Activated naive CD4-positive, alpha-beta T cell treated with anti-CD3 and anti-CD28 coated beads, Interleukin-2, amount 50 U/mL, for 72 hours (primary cell): ENCODE data around the gene SP140. TPM values are rescaled to one million over a fixed set of nuclear protein-coding genes. Genes with fewer than 3 reads are reported as not detected.
"Not testable (repeated sequence)": the region's sequence is repeated elsewhere in the genome, so short reads cannot be mapped to it uniquely, and the experiment has no call there.

Experiments
- ATAC-seq, 2 donors: fragments of 150-1000 bp; cut with Tn5 transposase; 2 replicates each; pipeline ENCODE4 v1.10.0; 2021; ENCODE audit warnings: mild to moderate bottlenecking in 2 of 2, moderate library complexity in 2 of 2
- DNase-seq, 2 donors: peaks; one replicate each; pipeline ENCODE4 v3.0.0; 2021 to 2022; ENCODE audit warnings: low spot score in 2 of 2
- H3K27ac Mint-ChIP-seq, 2 donors: one replicate each; pipeline ENCODE4 v1.8.0; 2022; ENCODE audit warnings: mild to moderate bottlenecking in 2 of 2, mixed read lengths in 2 of 2
- H3K36me3 Mint-ChIP-seq, 2 donors: one replicate each; pipeline ENCODE4 v1.8.0; 2022; ENCODE audit warnings: mixed read lengths in 2 of 2
- H3K9me3 Mint-ChIP-seq, 2 donors: one replicate each; pipeline ENCODE4 v1.8.0; 2022; ENCODE audit warnings: mixed read lengths in 2 of 2
- total RNA-seq, 2 donors: library from RNA; stranded (reverse); gene quantifications; one replicate each; pipeline ENCODE4 v1.2.3, GENCODE V29; 2022

Gene SP140
- total RNA-seq, 2 donors from 2014 or later: 75.8 to 77.7 TPM

DNA sequence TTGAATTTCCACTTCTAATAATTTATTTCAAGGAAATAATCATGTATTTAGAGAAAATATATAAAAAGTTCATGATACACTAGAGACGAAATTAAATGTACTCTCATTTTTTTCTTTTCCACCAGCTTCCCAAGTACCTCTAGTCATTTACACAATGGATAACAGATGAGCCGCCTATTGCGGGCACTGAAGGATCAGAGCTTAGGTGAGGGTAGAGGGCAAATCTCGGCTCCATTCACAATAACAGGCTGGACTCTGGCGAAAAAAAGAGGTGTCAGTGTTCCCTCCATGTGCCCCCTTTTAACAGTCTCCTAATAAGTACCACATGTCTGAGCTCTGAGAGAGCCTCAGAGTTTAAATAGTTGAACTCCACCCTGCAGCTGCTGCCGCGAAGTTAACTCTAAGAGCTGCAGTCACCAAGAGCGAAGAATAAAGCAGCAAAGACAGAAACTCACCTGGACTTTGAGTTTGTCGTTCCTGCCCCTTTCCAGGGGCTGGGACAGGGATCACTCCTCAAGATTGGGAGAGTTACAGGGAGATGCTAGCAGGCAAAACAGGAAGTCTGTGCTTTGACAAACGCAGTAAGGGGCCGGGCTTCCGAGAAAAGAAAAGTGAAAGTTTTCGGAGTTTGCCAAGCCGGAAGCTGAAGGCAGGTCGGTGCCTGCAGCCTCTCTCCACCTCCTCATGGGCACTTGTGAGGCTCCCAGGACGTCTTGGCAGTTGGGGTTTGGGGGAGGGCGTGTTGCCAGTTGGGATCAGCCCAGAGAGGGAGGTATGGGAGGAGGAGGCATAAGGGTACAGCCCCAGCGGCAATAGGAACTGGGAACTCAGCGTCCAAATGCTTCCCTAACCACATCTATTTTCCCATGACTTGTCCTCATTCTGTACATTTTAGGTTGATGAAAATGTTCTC is 5.9 kb upstream of the SP140 start, which contains the start of gene SP110:
SP110 (minus strand) TSS at position 566 of the 913 bp plus-strand sequence. CDS start 3,057 bp downstream, outside the sequence.
- peaks cover 28 to 49% of the 10 kb centered on the region in 2 donors for H3K36me3 Mint-ChIP-seq

DNA sequence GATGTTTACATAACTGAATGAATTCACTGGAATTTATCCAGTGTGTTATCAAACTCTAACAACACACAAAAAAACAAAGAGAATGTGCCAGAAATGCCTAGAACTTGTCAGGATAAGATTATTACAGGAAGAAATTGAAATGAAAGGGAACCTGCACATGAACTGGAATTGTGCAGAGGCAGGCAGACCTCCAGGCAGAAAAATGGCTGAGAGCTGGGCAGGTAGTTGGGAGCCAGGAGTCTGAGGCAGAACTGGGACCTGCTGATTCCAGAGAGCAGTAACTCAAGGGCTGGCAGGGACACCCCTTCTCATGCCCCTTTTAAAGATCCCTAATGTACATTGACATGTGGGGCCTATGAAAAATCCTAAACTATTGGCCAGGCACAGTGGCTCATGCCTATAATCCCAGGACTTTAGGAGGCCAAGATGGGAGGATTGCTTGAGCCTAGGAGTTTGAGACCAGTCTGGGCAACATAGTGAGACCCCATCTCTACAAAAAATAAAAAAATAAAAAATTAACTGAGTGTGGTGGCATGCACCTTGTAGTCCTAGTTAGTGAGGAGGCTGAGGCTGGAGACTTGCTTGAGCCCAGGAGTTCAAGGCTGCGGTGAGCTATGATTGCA is 5.1 kb upstream of the SP140 start:
- DNase-seq (no peak), ATAC-seq (no peak)
- Mint-ChIP-seq H3K9me3 (peaks cover 0 to 4% of the 10 kb centered on the region in 2 donors), H3K27ac (peak overlapping the region; percentile 94 to 96), H3K36me3 (peaks cover 31 to 46% of the 10 kb centered on the region in 2 donors)

More for the DNA sequence above, 5.9 kb upstream of the SP140 start, which contains the start of gene SP110:
- H3K27ac Mint-ChIP-seq: peak within 1 kb of the TSS; percentile 94 to 96
- peaks cover 0 to 4% of the 10 kb centered on the region in 2 donors for H3K9me3 Mint-ChIP-seq
- ATAC-seq: peak; percentile 91 to 95
- DNase-seq: peak; percentile 78 to 80

DNA sequence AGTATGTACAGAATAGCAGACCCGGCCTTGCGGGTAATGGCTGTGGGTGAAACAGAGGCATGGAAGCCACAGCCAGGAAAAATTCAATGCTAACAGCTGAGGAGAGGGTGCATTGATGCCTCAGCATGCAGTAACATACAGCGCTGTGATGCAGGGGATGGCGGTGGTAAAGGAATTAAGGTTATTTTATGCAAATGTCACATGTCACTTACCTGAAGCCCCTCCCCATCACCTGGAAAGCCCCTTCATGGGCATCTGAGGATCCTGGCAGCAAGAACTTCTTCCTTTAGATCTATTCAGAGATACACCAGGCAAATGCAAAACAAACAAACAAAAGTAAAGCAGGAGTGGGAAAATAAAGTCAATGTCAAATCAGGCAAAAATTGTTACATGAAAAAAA is 4.0 kb upstream of the SP140 start:
- DNase-seq: no peak
- Mint-ChIP-seq H3K9me3 (peaks cover 0 to 4% of the 10 kb centered on the region in 2 donors), H3K27ac (peak overlapping the region in 1 of 2 donors; percentile 10), H3K36me3 (peaks cover 35 to 46% of the 10 kb centered on the region in 2 donors)
- ATAC-seq: no peak

DNA sequence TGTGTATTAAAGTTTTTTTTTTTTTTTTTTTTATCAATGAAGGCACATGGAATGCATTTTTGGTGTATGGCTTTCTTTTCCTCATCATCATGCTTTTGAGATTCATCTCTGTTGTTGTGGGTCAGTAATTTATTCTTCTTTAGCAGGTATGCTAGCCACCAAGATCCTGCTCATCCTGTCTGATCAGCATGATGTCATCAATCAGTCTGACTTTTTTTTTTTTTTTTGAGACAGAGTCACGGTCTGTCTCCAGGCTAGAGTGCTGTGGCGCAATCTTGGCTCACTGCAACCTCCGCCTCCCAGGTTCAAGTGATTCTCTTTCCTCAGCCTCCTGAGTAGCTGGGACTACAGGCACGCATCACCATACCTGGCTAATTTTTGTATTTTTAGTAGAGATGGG is 2.7 kb upstream of the SP140 start:
- Mint-ChIP-seq H3K27ac (peak overlapping the region in 1 of 2 donors; percentile 76), H3K36me3 (peaks cover 33 to 40% of the 10 kb centered on the region in 2 donors)
- not testable (repeated sequence) for ATAC-seq, H3K9me3 Mint-ChIP-seq, DNase-seq

DNA sequence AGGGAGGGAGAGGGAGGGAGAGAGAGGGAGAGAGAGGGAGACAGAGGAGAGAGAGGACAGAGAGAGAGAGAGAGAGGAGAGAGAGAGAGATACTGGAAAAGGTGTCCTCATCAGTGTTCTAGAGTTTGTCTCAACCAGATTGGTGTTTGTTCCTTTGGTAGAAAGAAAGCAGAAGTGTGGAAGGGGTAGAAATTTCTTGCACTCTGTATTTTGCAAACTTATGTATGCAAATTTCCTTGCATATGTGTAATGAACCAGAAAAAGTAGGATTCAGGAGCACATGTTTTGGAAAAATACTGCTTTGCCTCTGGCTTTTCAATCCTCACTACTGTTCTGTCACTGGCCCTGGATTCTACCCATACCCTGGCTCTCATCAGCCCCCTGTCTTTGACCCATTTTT is 1.1 kb upstream of the SP140 start:
- no peak for DNase-seq
- no peak for ATAC-seq
- peak overlapping the region; percentile 92 to 98 for H3K27ac Mint-ChIP-seq
- H3K36me3 Mint-ChIP-seq: peaks cover 23 to 37% of the 10 kb centered on the region in 2 donors
- H3K9me3 Mint-ChIP-seq: no peaks in the 10 kb centered on the region

DNA sequence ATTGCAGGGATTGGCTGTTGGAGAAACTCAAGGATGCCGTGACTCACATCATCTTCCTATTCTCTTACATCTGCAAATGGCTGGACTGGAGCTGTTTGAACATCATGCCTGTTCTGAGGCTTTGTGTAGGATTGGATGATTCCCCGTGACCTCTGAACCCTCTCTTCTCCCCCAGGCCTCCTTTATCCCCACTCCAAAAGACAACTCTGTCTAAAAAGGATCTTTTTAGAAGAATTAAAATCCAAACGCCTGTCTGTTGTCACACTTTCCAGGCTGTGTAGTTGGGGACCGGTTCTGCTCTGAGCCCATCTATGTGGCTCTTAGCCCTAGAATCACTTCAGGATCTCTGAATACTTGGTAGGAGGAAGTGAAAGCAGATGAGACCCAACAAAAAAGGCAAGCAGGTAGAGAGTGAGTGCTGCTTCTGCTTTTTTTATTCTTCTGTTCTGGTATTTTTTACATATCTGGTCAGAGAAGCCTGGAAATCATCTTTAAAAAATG is 565 bp downstream of the SP140 start:
- ATAC-seq: peak; percentile 45 to 59
- peaks cover 4 to 5% of the 10 kb centered on the region in 2 donors for H3K9me3 Mint-ChIP-seq
- no peak for DNase-seq
- H3K36me3 Mint-ChIP-seq: peaks cover 28 to 46% of the 10 kb centered on the region in 2 donors
- H3K27ac Mint-ChIP-seq: peak overlapping the region; percentile 92 to 98

DNA sequence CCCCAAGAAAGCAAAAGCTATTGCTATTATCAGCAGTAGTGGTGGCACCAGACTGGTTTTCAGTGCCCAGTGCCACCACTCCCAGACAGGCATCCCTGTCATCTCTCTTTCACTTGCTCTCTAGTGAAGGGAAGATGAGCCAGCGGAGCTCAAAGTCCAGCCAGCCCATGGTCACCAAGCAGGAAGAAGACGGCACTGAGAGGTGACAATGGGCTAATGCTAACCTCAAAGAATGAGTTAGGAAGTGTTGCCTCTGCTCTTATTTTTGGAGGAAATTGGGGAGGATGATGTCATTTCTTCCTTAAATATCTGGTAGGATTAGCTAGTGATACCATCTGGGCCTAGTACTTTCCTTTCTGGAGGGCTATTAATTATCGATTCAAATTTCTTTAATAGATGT is 1.7 kb downstream of the SP140 start:
- Mint-ChIP-seq H3K27ac (no peak overlapping the region), H3K36me3 (peaks cover 33 to 55% of the 10 kb centered on the region in 2 donors), H3K9me3 (peaks cover 4 to 5% of the 10 kb centered on the region in 2 donors)
- ATAC-seq (no peak), DNase-seq (no peak)

DNA sequence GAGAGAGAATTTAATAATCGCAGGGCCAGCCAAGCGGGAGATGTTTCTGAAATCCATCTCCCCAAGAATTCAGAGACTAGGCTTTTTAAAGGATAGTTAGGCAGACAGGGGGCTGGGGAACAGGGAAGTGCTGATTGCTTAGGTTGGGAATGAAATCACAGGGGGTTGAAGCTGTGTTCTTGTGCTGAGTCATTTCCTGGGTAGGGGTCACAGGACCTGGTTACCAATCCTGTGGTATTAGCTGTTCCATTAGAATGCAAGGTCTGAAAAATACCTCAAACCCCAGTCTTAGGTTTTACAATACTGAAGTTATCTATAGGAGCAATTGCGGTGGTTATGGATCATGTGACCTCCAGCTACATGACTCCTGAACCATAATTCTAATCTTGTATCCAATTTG is 4.6 kb downstream of the SP140 start:
- Mint-ChIP-seq H3K27ac (peak overlapping the region in 1 of 2 donors; percentile 52), H3K36me3 (peaks cover 30 to 60% of the 10 kb centered on the region in 2 donors), H3K9me3 (peaks cover 4 to 5% of the 10 kb centered on the region in 2 donors)
- DNase-seq (no peak), ATAC-seq (no peak)

DNA sequence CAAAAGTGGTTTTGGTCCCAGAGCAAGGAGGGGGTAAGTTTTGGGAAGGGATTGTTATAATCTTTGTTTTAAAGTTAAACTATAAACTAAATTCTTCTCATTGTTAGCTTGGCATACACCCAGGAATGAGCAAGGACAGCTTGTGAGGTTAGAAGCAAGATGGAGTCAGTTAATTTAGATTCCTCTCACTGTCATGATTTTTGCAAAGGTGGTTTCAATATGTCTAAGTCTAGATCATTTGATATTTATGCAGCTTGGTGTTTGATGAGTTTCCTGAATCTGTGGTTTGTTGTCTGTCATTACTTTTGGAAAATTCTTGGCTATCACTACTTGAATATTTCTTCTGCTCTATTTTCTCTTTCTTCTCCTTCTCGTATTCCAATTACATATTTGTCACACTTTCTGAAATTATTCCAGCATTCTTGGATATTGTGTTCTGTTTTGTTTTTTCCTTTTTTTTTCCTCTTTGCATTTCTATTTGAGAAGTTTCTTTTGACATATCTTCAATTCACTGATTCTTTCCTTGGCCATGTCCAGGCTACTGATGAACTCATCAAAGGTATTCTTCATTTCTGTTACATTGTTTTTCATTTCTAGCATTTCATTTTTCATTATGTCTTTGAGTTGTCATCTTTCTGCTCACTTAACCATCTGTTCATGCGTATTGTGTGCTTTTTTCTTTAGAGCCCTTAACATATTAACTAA is 5.1 kb downstream of the SP140 start:
- ATAC-seq: peak in 1 of 2 donors; percentile 14
- no peak for DNase-seq
- Mint-ChIP-seq H3K9me3 (peaks cover 4 to 5% of the 10 kb centered on the region in 2 donors), H3K27ac (peak overlapping the region in 1 of 2 donors; percentile 52), H3K36me3 (peaks cover 24 to 57% of the 10 kb centered on the region in 2 donors)

DNA sequence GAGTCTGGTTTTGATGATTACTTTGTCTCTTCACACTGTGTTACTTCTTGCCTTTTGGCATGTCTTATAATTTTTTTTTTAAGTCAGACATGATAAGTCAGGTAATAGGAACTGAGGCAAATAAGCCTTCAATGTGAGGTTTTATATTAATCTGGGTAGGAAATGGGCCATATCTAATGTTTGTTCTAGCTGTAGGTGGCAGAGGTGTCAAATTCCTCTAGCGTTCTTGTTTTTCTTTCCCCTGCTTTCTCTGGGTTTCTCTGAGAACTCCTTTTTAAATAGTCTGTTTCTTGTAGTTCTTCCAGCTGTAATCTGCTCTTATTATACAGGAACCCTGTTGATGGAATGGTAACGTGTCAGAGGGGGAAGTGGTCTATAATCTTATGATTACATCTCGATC is 5.7 kb downstream of the SP140 start:
- Mint-ChIP-seq H3K9me3 (peaks cover 4 to 5% of the 10 kb centered on the region in 2 donors), H3K36me3 (peaks cover 20 to 55% of the 10 kb centered on the region in 2 donors), H3K27ac (peak overlapping the region in 1 of 2 donors; percentile 52)
- DNase-seq: no peak
- no peak for ATAC-seq

DNA sequence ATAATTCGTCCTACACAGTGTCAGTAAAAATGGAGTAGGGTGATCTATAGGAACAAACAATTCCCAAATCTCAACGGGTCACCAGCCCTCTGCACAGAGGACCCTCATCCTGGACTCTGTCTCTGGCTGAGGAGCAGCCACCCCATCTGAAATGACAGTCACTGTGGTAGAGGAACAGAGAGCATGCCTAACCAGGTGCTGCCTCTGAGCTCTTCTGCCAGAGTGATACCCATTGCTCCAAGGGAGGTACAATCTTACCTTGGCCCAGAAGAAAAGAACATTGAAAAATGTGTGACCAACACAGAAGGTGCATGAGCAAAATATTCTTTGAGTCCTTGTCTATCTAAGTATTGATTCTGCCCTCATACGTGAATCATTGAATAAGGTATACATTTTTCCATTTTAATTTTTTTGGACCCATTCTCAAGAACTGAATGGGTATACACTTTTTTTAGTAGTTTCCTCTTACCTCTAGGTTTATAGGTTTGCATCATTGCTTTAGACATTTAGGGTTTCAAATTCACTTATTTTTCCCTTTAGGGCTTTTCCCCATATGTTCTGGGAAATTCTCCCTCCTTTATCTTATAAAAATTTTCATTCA is 8.7 kb downstream of the SP140 start:
- no peak for DNase-seq
- peaks cover 33 to 70% of the 10 kb centered on the region in 2 donors for H3K36me3 Mint-ChIP-seq
- peak; percentile 43 to 61 for ATAC-seq
- peaks cover 4 to 5% of the 10 kb centered on the region in 2 donors for H3K9me3 Mint-ChIP-seq
- peak overlapping the region; percentile 84 to 91 for H3K27ac Mint-ChIP-seq

DNA sequence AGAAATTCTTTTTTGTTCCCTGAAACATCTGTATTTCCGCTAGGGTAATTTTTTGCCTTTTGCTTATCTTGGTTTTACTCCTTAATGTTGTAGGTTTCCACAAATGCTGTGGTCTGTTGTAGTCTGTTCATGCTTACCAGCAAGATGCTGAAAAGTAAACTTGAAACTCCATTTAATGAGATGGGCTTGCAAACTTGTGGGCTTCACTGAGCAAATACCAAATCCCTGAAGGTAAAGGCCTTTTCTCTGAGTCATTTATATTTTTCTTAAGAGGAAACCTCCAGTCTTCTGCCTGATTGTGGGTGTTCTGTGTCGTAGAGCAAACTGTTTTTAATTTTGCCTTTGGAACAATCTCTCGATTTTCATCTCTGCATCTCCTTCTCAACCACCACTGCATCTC is 9.3 kb downstream of the SP140 start:
- DNase-seq: no peak
- Mint-ChIP-seq H3K27ac (peak overlapping the region; percentile 84 to 91), H3K9me3 (peaks cover 4 to 5% of the 10 kb centered on the region in 2 donors), H3K36me3 (peaks cover 31 to 64% of the 10 kb centered on the region in 2 donors)
- peak; percentile 72 to 94 for ATAC-seq

DNA sequence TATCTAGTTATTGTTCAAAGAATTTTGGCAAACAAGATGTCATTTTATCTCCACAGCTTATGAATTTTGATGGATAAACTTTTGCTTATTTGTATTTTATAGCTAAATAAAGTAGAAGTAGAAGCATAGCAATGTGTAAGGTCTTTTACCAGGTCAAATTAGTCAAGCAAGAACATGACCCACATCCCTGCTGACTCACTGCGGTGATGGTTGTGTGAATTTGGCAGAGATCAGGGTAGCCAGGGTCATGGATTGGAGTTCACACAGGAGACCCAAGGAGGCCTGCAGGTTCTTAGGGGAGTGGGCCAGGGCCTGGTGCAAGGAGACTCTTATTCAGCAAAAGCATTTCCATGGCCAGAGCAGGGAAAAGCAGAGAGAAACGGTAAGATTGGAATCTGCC is 18.7 kb downstream of the SP140 start:
- DNase-seq: no peak
- H3K27ac Mint-ChIP-seq: no peak overlapping the region
- H3K36me3 Mint-ChIP-seq: peaks cover 12 to 34% of the 10 kb centered on the region in 2 donors
- ATAC-seq: no peak
- H3K9me3 Mint-ChIP-seq: peaks cover 0 to 7% of the 10 kb centered on the region in 2 donors

DNA sequence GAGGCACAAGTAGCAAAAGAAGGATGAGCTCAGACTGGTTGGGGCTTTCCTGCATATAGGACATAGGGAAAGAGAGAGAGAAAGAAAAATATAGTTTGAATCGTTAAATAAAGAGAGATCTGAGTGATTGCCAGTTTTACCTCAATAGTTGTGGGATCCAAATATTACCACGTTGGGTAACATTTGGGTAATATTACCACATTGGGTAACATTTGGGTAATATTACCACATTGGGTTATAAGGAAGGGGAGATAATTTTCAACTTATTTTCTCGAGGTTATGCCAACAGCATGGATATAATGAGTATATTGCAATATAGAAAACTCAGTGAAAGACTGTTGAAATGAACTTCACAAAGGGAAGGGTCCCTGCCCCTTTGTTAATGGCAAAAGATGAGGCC is 20.7 kb downstream of the SP140 start:
- Mint-ChIP-seq H3K27ac (no peak overlapping the region), H3K36me3 (peaks cover 6 to 20% of the 10 kb centered on the region in 2 donors), H3K9me3 (peaks cover 0 to 7% of the 10 kb centered on the region in 2 donors)
- ATAC-seq (no peak), DNase-seq (no peak)

DNA sequence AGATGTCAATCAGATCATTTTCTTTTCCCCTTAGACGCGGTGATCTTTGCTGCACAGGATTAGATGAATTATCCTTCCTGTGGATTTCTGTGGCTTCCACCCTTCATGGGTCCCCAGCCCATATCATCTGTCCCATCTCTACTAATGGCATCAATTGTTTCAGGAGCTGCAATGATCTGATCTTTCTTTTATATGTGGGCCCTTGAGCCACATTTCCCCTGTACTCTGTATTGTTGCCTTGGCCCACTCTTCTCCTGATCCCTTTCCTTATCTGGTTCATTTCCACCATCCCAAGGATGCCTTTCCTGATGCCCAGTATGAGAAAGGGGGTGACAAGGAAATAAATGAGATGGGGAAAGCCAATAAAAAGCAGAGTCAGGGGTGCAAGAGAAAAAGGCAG is 24.7 kb downstream of the SP140 start:
- no peak for DNase-seq
- ATAC-seq: no peak
- Mint-ChIP-seq H3K36me3 (no peaks in the 10 kb centered on the region), H3K27ac (no peak overlapping the region), H3K9me3 (no peaks in the 10 kb centered on the region)
